ENCODE measurements around the gene TLNRD1. TPM values are rescaled to one million over a fixed set of nuclear protein-coding genes. Genes with fewer than 3 reads are reported as not detected.

TLNRD1 gene
- total RNA-seq, 1 experiment from 2014 or later, result 24.7 TPM

DNA sequence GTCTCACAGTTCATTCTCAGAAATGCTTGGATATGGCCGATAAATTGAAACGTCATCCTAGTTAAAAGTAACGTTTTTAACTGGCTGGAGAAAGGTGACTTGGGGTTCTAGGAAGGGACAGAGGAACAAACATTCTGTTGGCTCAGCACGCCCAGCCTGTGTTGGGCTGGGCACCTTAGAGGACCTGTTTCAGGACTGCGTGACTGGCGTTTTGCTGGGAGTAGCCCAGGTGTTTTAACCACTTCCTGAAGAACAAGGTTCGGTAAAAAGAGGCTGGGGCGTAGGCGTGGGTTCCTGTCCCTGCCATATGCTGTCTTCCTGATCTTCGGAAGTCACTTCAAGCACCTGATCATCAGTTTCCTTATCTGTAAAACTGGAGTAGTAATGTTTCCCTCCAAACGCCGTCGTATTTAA lies 1.1 kb upstream of the TLNRD1 start:
- CTCF ChIA-PET, result interaction anchor here (0.9 kb wide), 1 partner anchor 266 kb away, joined by 7 read pairs; no protein-coding TSS in a partner anchor
- H3K4me3 ChIP-seq (ENCODE audit: low read depth in 2 of 2, low read length in 2 of 2), result peak overlapping the region; percentile 93 to 94
- in situ Hi-C loops (cut with HindIII; ENCODE audit: low pct_unique_long_range_greater_than_20kb, low sequenced_read_pairs), result no loop called here
- intact Hi-C loops (cut with micrococcal nuclease; ENCODE audit: unreplicated experiment), result loop anchor here (10.0 kb wide), 1 partner anchor 105 kb away; no protein-coding TSS in a partner anchor
- H3K36me3 ChIP-seq (ENCODE audit: control insufficient read depth, insufficient read depth, low read length), result peaks cover 2% of the 10 kb centered on the region; the same call in 1 of the 2 replicates
- H3K4me1 ChIP-seq (ENCODE audit: control insufficient read depth, insufficient read depth, low read length), result peaks cover 27% of the 10 kb centered on the region
- TF ChIP-seq POLR2AphosphoS5 (IDR thresholded peaks at IDR 0.05; ENCODE audit: low read depth, low read length) (no peak), TCF7L2 (IDR thresholded peaks at IDR 0.05; ENCODE audit: low read depth, low read length) (no peak), SIN3A (IDR thresholded peaks at IDR 0.05; ENCODE audit: borderline replicate concordance, insufficient read depth, low read depth, low read length) (no peak)
- TF ChIP-seq, protein P1, sequence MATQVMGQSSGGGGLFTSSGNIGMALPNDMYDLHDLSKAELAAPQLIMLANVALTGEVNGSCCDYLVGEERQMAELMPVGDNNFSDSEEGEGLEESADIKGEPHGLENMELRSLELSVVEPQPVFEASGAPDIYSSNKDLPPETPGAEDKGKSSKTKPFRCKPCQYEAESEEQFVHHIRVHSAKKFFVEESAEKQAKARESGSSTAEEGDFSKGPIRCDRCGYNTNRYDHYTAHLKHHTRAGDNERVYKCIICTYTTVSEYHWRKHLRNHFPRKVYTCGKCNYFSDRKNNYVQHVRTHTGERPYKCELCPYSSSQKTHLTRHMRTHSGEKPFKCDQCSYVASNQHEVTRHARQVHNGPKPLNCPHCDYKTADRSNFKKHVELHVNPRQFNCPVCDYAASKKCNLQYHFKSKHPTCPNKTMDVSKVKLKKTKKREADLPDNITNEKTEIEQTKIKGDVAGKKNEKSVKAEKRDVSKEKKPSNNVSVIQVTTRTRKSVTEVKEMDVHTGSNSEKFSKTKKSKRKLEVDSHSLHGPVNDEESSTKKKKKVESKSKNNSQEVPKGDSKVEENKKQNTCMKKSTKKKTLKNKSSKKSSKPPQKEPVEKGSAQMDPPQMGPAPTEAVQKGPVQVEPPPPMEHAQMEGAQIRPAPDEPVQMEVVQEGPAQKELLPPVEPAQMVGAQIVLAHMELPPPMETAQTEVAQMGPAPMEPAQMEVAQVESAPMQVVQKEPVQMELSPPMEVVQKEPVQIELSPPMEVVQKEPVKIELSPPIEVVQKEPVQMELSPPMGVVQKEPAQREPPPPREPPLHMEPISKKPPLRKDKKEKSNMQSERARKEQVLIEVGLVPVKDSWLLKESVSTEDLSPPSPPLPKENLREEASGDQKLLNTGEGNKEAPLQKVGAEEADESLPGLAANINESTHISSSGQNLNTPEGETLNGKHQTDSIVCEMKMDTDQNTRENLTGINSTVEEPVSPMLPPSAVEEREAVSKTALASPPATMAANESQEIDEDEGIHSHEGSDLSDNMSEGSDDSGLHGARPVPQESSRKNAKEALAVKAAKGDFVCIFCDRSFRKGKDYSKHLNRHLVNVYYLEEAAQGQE (IDR thresholded peaks at IDR 0.05; ENCODE audit: insufficient read depth in 1 of 2, low read depth in 2 of 2, low read length in 1 of 2), result no peak
- TF ChIP-seq, protein P2, sequence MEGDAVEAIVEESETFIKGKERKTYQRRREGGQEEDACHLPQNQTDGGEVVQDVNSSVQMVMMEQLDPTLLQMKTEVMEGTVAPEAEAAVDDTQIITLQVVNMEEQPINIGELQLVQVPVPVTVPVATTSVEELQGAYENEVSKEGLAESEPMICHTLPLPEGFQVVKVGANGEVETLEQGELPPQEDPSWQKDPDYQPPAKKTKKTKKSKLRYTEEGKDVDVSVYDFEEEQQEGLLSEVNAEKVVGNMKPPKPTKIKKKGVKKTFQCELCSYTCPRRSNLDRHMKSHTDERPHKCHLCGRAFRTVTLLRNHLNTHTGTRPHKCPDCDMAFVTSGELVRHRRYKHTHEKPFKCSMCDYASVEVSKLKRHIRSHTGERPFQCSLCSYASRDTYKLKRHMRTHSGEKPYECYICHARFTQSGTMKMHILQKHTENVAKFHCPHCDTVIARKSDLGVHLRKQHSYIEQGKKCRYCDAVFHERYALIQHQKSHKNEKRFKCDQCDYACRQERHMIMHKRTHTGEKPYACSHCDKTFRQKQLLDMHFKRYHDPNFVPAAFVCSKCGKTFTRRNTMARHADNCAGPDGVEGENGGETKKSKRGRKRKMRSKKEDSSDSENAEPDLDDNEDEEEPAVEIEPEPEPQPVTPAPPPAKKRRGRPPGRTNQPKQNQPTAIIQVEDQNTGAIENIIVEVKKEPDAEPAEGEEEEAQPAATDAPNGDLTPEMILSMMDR (IDR thresholded peaks at IDR 0.05), result no peak
- ATAC-seq (no peak), DNase-seq (ENCODE audit: low read depth, low spot score) (no peak)
- BruUV-seq (replicated peaks), result TSS peak; percentile 93
- no peaks in the 10 kb centered on the region for H3K9me3 ChIP-seq (ENCODE audit: control insufficient read depth, insufficient read depth, low read depth, low read length)
- no peaks in the 10 kb centered on the region for H3K27me3 ChIP-seq (ENCODE audit: control insufficient read depth, insufficient read depth, low read length)
- POLR2A ChIA-PET, result no interaction called here
- H3K27ac ChIP-seq (ENCODE audit: low read length), result peak overlapping the region; percentile 96

DNA sequence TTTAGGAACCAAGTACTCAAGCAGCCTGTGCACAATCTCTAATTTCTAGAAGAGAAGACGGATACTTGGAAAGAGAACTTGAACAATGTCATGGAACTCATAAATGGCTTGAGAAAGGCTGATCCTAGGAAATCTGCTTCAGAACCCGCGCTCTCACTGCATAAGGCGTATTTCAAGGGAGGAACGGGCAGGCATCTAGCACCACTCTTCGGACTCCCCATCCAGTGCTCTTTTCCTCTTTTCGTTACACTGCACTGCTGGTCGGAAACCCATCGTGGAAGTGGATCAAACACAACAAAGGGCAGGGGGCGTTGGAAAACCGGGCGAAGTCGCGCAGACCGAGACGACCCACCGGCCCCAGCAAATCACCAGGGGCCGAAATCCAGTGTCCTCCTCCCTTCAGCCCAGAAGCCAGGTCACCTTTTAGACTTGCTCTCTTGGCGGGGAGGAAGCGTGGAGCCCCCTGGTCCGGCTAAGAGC lies 539 bp upstream of the TLNRD1 start:
- intact Hi-C loops (cut with micrococcal nuclease; ENCODE audit: unreplicated experiment) (no loop called here), in situ Hi-C loops (cut with HindIII; ENCODE audit: low pct_unique_long_range_greater_than_20kb, low sequenced_read_pairs) (no loop called here)
- ChIA-PET CTCF (interaction anchor here (0.9 kb wide), 1 partner anchor 266 kb away, joined by 7 read pairs; no protein-coding TSS in a partner anchor), POLR2A (interaction anchor here (0.6 to 1.1 kb wide), 5 partner anchors 10 to 1134 kb away, joined by 6 to 16 read pairs (median 7); no protein-coding TSS in a partner anchor)
- Histone ChIP-seq H3K27me3 (ENCODE audit: control insufficient read depth, insufficient read depth, low read length) (no peaks in the 10 kb centered on the region), H3K9me3 (ENCODE audit: control insufficient read depth, insufficient read depth, low read depth, low read length) (no peaks in the 10 kb centered on the region), H3K36me3 (ENCODE audit: control insufficient read depth, insufficient read depth, low read length) (peaks cover 4% of the 10 kb centered on the region), H3K27ac (ENCODE audit: low read length) (peak overlapping the region; percentile 96), H3K4me3 (ENCODE audit: low read depth in 2 of 2, low read length in 2 of 2) (peak overlapping the region; percentile 93 to 94), H3K4me1 (ENCODE audit: control insufficient read depth, insufficient read depth, low read length) (peaks cover 32% of the 10 kb centered on the region)
- TF ChIP-seq, protein P1 (IDR thresholded peaks at IDR 0.05; ENCODE audit: insufficient read depth in 1 of 2, low read depth in 2 of 2, low read length in 1 of 2), result no peak
- no peak for TF ChIP-seq TCF7L2 (IDR thresholded peaks at IDR 0.05; ENCODE audit: low read depth, low read length)
- TF ChIP-seq SIN3A (IDR thresholded peaks at IDR 0.05; ENCODE audit: borderline replicate concordance, insufficient read depth, low read depth, low read length), result no peak
- TF ChIP-seq POLR2AphosphoS5 (IDR thresholded peaks at IDR 0.05; ENCODE audit: low read depth, low read length), result no peak
- TF ChIP-seq, protein P2 (IDR thresholded peaks at IDR 0.05), result no peak
- DNase-seq (ENCODE audit: low read depth, low spot score) (no peak), ATAC-seq (peak; percentile 44)
- no TSS peak for BruUV-seq (replicated peaks)
